NCI-H1092 treated with DMSO at 0.1 percent for 48 hours (cell line): ENCODE measurements around the gene MLLT10.

Experiments used
- DNase-seq: peaks from one replicate; lab custom pipeline; 2025; lab: John Stamatoyannopoulos, UW

The MLLT10 gene

DNA sequence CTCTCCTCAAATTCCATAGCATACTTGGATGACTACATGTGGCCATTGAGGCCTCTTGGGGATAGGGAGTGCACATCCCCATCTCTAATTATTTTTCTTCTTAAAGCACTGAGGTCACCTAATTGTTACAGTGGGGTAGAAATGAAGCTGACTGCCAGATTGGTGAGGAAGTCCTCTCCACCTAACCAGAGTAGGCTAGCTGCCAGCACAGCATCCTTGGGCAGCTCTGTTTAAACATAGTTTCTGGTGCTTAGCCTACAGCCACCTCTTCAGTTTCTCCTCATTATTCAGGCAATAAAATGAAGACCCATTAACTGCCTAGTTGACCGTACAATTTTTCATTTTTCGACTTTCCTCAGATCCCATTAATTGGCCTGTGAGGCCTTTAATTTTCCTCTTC lies 104.6 kb downstream of the MLLT10 start:
- DNase-seq = no peak

DNA sequence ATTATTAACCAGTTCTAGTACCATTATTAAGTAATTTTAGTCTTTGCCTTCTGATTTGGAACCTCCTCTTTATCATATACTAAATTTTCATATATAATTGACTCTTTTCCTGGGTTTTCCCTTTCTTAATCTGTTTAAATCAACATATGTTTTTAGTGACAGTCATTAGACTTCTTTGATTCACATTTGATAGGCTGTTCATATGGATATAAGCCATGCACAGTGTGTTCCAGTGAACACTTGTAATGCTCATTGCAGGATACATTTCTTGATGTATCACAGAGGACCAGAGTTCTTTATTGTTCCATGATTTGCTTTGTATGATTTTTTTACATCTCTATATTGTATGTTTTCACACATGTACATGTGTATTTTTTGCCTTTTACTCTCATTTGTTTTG lies 114.0 kb downstream of the MLLT10 start:
- no peak for DNase-seq

DNA sequence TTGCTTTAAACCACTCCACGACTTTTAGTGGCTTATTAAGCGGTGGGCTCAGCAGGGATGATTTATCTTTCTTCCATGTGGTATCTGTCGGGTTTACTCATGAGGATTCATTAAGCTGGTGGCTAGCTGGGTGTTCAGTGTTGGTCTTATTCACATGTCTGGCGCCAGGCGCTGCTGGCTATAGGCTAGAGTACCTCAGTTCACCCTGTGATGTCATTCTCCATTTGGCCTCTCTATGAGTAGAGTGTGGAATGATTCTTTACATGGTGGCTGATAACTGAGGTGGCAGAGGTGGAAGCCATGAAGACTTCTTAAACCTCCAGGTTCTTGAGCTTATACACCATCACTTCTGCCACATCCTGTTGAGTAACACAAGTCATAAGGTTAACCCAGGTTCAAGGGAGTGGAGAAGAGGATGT lies 115.4 kb downstream of the MLLT10 start:
- DNase-seq = no peak

DNA sequence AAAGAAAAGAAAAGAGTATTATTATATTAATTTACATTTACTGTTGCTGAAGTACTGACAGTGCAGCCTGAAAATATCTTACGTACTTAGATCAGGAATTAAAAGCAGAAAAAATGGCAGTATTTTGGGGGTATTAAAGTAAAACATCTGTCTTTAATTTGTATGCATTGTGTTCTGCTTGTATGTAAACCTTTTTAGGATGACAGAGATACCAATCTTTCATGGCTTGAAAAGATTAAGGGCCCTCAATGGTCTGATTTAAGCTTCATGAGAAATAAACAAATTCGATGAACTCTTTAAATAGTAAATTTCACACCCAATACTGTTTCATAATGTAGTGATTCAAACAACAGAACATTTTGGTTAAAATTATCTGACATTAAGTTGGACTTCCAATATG lies 116.3 kb downstream of the MLLT10 start:
- DNase-seq = no peak

DNA sequence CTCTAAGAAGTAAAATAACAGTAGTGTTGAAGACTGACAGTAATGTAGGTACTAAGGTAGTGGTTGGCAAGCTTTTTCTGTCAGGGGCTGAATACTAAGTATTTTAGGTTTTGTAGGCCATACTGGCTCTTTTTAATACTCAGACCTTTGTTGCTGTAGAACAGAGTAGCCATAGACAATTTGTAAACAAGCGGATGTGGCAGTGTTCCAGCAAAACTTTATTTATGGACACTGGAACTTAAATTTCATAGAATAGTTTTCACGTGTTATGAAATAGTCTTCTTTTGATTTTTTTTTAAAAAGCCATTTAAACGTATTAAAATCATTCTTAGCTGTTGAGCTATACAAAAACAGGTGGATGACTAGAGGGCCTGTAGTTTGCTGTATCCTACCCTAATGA lies 121.2 kb downstream of the MLLT10 start:
- no peak for DNase-seq

DNA sequence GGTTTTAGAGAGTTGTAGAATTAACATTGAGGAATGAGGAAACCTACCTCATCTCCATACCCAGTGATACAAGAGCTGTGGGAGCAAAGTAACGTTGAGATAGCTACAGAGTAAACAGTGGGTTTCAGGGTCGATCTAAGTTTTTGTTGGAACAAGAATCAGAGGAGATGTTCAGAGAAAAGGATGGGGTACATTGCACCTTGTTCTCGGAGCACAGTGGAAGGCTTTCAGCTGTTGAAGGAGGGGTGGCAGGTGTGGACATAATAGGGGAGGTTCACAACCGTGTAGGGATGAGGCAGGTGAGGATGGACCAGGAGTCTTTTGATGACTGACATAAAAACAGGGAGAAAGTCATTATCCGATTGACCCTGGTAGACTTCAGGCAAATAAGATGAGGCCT lies 121.7 kb downstream of the MLLT10 start:
- DNase-seq = no peak

DNA sequence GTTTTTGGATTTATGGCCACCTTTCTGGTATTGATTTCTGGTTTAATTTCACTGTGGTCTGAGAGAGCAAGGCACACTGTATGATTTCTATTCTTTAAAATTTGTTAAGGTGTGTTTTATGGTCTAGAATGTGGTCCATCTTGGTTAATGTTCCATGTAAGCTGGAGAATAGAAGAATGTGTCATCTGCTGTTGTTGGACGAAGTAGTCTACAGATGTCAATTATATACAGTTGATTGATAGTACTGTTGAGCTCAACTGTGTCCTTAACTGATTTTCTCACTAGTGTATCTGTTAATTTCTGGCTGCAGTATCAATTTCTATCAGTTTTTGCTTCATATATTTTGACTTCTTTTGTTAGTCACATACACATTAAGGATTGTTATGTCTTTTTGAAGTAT lies 127.1 kb downstream of the MLLT10 start:
- no peak for DNase-seq

DNA sequence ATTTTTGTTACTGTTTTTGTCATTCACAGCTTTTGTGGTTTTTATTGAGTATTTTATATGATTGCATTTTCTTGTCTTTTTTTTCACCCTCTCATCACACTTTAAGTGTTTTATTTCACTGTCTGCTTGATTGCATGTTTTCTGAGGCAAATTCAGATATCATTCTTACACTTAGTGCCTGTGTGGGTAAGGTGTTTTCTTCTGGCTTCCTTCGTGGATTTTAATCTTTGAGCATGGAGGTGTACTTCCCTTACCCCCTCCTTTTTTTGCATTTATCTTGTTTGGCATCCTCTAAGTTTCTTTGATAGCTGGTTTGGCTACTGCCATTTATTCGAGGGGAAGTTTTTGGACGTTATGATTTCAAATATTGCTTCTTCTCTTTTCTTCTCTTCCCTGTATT lies 127.9 kb downstream of the MLLT10 start:
- no peak for DNase-seq

DNA sequence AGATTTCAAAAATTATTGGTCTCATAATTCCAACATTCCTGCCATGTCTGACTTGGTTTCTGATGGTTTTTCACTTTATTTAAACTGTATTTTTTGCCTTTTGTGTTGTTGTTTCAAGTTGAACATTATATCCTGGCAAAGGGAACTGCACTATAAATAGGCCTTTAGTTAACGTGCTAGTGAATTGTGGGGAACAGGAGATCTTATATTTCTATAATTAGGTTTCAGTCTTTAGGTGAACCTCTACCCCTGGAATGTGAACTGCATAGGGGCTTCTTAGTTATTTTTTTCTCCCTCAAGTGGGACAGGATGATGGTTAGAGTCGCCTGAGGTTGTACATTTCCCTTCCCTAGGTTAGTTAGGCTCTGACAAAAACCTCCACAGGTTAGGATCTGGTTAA lies 128.6 kb downstream of the MLLT10 start:
- no peak for DNase-seq

DNA sequence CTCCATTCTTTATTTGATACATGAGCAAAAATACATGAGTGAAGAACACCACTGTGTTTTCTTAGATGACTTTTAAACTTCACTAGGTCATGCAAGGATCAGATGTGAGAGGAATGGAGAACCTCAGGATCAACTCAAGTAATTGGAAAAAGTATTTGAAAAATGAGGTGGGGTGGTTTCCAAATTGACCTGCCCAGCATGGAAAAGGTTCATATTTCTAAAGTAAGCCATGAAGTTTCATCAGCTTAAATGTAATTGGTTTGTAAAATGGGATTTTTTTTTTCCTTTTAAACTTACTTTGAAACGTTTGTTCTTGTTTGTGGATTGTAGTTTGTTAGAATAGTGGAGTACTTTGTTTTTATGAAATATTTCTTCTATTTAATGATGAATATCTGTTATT lies 134.8 kb downstream of the MLLT10 start:
- DNase-seq = no peak

DNA sequence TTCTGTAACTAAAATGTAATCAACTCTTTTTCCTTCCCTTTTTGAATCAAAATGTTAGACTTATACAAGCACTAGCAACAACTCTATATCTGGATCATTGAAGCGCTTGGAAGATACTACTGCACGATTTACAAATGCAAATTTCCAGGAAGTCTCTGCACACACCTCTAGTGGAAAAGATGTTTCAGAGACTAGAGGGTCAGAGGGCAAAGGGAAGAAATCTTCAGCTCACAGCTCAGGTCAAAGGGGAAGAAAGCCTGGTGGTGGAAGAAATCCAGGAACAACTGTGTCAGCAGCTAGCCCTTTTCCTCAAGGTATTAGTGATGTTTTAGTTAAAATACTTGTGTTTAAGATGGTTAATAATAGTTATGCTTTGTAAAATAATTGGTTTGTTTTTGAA lies 136.4 kb downstream of the MLLT10 start:
- DNase-seq = no peak

DNA sequence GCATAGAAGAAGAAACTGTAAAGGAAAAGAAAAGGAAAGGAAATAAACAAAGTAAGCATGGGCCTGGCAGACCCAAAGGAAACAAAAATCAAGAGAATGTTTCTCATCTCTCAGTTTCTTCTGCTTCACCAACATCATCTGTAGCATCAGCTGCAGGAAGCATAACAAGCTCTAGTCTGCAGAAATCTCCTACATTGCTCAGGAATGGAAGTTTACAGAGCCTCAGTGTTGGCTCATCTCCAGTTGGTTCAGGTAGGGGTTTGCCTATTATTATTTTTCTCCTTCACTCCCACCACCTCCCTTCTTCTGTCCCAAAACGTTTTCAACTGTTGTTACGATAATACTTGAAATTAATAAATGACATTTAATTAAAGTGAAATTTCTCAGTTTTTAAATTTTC lies 139.6 kb downstream of the MLLT10 start:
- DNase-seq = no peak

DNA sequence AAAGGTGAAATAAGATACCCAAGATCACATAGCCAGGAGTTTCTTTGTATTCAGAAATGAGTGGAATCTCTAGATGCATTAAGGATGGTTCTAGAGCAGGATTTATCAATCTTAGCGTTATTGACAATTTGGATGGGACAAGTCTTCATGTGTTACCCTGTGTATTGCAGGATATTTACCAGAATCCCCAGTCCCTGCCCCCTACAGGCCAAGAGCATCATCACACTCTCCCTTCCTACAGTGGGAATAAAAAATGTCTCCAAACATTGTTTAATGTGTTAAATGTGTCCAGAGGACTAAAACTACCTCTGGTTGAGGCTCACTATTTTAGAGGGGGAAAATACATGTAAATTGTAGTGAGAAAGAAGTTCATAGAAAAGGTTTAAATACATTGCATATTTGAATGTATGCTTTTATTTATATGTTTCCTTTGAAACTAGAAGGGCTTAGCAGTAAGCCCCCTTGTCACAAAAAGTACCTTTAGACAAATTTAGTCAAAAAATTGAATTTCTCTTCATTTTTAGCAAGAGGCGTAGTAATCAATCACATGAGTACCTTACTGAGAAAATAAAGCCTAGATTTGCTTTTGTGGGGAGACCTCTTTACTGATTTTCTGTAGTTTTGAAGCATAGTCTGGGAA lies 141.2 kb downstream of the MLLT10 start:
- DNase-seq = no peak

DNA sequence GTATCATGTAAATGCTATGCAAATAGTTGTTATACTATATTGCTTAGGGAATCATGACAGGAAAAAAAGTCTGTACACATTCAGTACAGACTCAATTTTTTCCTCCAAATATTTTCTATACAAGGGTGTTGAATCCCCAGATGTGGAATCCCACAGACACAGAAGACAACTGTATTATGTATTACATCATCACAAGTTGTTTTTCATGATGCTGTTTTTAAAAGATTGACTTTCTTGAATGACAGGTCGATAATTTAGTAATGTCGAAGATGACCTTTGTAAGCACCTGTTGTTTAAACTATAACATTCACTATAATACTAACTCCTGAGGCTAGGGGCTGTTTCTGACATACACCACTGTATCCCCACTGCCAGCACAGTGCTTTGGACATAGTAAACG lies 143.5 kb downstream of the MLLT10 start:
- no peak for DNase-seq

DNA sequence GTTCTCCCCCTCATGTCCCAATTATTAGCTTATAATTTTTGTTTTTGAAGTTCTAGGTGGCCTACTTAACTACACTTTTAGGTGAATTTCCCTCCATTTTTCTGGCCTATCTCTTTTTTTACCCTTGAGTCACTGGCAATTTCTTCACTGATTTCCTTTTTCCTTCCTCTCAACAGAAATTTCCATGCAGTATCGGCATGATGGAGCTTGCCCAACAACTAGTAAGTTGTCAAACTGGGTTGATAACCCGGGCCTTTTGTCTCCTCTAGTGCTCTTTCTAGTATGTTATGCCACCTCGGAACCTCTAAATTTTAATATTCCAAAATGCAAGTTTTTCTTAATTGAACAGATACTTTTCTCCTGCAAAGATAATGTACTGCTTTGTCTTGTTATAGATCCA lies 147.1 kb downstream of the MLLT10 start:
- no peak for DNase-seq

DNA sequence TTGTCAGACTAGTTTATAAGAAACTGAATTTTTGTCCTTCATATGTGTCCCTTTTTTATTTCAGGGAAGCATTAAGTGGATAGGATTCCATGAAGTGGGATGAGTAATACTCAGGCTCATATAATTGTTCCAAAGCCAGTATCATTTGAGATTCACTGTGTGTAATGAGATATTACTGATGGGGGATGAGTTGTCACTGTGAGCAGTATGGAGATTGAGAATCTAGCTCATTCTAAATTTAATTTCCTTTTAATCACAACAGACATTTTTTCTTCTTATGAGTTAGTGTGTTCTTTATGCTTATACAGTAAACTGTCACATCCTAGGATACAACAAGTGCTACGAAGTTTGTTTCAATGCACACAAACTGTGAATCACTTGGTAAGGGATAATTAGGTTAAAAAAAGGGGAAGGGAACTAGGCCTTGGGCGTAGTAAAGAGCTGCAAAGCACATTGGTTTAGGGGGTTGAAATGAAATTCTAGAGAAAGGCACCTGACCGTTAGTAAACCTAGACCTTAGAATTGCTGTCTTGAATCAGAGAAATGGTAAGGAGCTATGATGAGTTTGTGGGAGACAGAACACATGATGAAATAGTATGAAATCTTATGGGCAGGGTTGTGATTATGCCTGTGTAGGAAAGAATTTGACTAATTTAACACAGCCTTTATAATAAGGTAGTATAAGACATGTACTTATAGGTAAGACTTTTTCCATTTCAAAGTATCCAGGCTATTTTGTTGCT lies 153.4 kb downstream of the MLLT10 start:
- DNase-seq = no peak

DNA sequence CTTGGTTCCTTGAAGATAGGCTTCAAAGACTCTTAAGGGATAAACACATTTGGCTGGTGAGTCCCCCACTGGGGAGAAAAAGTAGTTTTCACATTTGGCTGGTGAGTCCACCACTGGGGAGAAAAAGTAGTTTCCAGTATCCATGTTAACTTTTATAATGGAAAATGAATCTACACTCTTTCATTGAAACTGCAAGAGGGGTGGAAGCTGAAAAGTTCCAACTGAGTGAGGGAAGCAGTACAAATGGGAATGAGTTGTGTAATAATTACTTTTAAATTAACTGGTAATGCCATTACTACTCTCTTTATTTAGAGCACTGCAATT lies 153.9 kb downstream of the MLLT10 start:
- DNase-seq = no peak

DNA sequence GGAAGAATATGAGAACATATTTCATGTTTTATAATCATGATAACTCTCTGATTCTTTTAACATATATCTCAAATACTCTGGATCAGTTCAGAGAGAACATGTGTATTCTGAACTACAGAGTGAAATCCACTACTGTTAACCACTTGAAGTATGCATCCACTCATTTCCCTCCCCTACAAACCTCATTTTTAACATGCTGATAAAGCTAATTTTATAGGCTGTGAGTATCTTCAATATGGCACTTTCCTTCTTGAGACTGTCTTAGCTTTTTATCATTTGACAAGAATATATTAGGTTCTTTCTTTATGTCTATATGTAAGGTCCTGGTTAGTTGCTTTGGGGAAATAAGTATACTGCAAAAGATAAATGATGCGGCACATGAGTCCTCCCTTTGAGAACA lies 154.8 kb downstream of the MLLT10 start:
- no peak for DNase-seq

DNA sequence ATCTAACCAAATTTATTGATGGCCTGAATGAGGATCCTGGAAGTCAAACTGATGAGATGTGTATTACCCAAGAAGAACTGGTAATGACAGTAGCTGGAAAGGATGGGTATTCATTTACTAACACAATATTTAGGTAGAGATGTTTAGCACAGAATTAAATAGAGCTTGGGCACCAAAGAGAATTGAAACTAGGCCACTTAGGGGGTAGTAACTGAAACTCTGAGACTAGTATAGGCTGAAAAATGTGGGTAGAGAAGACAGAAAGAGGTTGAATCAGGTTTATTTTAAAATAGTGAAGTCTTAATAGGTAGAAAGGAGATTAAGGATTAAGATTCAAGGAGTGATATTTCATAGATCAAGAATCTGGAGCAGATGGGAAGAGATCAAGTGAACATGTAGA lies 155.8 kb downstream of the MLLT10 start:
- no peak for DNase-seq

DNA sequence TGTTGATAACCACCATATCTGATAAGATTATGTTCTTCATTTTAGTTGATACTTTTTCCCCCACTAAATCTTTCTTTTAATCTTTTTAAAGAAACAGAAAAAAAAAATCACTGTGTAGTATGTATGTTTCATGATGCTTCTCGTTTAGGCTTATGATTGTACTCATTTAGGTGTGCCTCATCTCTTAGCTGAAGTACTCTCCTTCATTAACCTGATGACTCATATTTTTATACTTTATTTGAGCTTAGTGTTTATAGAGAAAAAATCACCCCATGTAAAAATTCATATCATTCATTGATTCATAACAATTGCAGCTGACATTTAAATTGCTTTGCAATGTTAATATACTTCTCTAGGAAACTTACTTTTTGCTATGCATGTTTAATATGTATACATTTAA lies 158.9 kb downstream of the MLLT10 start:
- no peak for DNase-seq

DNA sequence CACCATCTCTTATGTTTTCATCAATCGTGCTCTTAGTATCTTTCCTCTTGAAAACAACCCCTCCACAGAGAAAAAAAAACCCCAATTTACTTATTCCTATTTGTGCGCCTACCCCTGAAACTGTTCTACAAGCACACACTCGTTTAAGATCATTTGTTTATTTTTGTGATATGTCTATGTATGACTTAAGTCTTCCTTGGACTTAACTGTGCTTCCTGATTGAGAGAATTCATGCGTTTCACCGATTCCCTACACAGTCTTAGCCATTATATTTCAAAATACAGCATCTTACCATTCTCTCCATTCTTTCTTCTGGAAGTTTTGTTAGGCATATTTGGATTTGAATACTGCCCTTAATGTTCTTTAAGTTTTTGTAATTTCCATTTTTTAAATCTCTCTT lies 159.4 kb downstream of the MLLT10 start:
- no peak for DNase-seq

DNA sequence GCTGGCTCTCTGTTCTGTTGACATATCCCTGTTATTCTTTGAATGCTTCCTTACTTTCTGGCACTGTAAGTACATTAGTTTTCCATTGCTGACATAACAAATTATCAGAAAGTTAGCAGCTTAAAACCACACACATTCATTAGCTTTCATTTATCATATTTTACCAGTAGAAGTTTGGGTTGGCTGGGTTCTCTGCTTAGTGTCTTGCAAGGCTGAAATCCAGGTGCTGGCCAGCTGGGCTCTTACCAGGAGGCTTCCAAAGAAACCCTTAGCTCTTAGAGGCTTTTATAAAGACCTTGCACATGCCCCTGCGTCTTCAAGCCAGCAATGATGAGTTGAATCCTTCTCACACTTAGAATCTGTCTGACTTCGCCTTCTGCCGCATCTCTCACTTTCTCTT lies 160.6 kb downstream of the MLLT10 start:
- no peak for DNase-seq

DNA sequence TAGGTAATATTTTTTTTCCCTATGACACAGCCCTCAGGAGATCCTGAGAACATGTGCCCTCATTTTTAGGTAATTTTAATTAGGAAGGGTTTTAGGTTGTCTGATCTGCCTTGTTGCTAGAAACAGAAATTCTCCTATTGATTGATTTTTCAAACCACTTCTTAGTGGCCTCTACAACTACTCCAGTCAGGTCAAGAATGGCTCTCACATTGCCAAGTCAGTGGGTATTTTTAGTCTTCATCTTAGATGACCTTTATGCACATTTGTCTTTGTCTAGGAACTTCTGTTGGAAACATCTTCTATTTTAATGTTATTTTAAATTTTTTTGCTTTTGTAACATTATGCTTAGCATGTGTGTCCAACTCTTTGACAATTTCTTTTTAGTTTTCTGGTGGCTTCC lies 162.3 kb downstream of the MLLT10 start:
- no peak for DNase-seq

DNA sequence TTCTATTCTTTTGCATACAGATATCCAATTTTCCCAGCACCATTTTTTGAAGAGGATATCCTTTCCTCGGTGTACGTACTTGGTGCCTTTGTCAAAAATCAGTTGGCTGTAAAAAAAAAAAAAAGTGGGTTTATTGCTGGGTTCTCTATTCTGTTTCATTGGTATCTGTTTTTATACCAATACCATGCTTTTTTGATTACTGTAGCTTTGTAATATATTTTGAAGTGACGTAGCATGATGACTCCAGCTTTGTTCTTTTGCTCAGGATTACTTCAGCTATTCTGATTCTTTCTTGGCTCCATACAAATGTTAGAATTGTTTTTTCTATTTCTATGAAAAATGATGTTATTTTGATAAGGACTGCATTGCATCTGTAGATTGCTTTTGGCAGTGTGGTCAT lies 165.5 kb downstream of the MLLT10 start:
- DNase-seq = no peak
